HEK293 (cell line): ENCODE measurements around the gene IL17REL.

Source experiments
- CTCF ChIA-PET: fragments of 350-600 bp; formaldehyde crosslinking; extraction: SDS; loops from one replicate; lab custom pipeline; 2021; ENCODE audit warnings: antibody characterized with exemption; lab: Yijun Ruan, JAX
- POLR2A ChIA-PET: fragments of 300-600 bp; formaldehyde crosslinking; extraction: SDS; loops from one replicate; lab custom pipeline; 2020; ENCODE audit warnings: antibody characterized with exemption, inconsistent platforms; lab: Yijun Ruan, JAX
- H3K27ac ChIP-seq: fragments of 200-500 bp; sonication (Bioruptor generic); 2 replicates; pipeline ENCODE4 v1.5.1; 2014; ENCODE audit warnings: low read depth, low read length, control low read depth, inconsistent platforms; ENCODE audit errors: extremely low read depth
- H3K36me3 ChIP-seq, 2 experiments: fragments of 200-500 bp in 1 of 2; sonication (Bioruptor generic) in 1 of 2; 1 replicate in 1 of 2; 2 replicates in 1 of 2; pipeline ENCODE4 v1.5.1; 2014 to 2017; ENCODE audit warnings: inconsistent platforms in 2 of 2, low read length in 2 of 2; ENCODE audit not compliant: control insufficient read depth in 2 of 2, insufficient read depth in 1 of 2
- H3K4me1 ChIP-seq: fragments of 200-500 bp; sonication (Bioruptor generic); 2 replicates; pipeline ENCODE4 v1.5.1; 2014; ENCODE audit warnings: mild to moderate bottlenecking, low read length, inconsistent platforms; ENCODE audit not compliant: control insufficient read depth, insufficient read depth
- H3K4me3 ChIP-seq: 2 replicates; pipeline ENCODE4 v1.5.1; 2011; ENCODE audit warnings: low read depth, mild to moderate bottlenecking, control low read depth, low read length, moderate library complexity
- H3K9me3 ChIP-seq: fragments of 200-500 bp; sonication (Bioruptor generic); 2 replicates; pipeline ENCODE4 v1.5.1; 2014; ENCODE audit warnings: low read depth, low read length, inconsistent platforms; ENCODE audit not compliant: control insufficient read depth, insufficient read depth
- AEBP2 ChIP-seq: fragments of 450-650 bp; formaldehyde crosslinking; IDR thresholded peaks from 2 replicates; pipeline ENCODE4 v1.5.1; 2016; ENCODE audit warnings: missing biosample characterization, missing genetic modification characterization, borderline replicate concordance
- GFI1B ChIP-seq: fragments of 450-650 bp; formaldehyde crosslinking; IDR thresholded peaks from 2 replicates; pipeline ENCODE4 v1.5.1; 2016; ENCODE audit warnings: missing biosample characterization, missing genetic modification characterization
- KLF16 ChIP-seq: fragments of 450-650 bp; formaldehyde crosslinking; IDR thresholded peaks from 2 replicates; pipeline ENCODE4 v1.5.1; 2017; ENCODE audit warnings: missing biosample characterization, missing genetic modification characterization
- SCRT2 ChIP-seq: fragments of 450-650 bp; formaldehyde crosslinking; IDR thresholded peaks from 2 replicates; pipeline ENCODE4 v1.5.1; 2016; ENCODE audit warnings: missing biosample characterization, missing genetic modification characterization
- TCF7L2 ChIP-seq: IDR thresholded peaks from 2 replicates; pipeline ENCODE4 v1.6.1; 2011; ENCODE audit warnings: low read depth, mild to moderate bottlenecking, inconsistent platforms, low read length, moderate library complexity, borderline replicate concordance
- TRIM28 ChIP-seq: IDR thresholded peaks from 2 replicates; pipeline ENCODE4 v1.6.1; 2011; ENCODE audit warnings: low read length, control low read depth, borderline replicate concordance
- ZBTB49 ChIP-seq: fragments of 450-650 bp; formaldehyde crosslinking; IDR thresholded peaks from 2 replicates; pipeline ENCODE4 v1.5.1; 2016; ENCODE audit warnings: missing biosample characterization, missing genetic modification characterization, low read depth
- ZFHX2 ChIP-seq: fragments of 450-650 bp; formaldehyde crosslinking; conservative IDR thresholded peaks from 2 replicates; pipeline ENCODE4 v1.5.1; 2016; ENCODE audit warnings: missing biosample characterization, missing genetic modification characterization
- ZIC2 ChIP-seq: fragments of 450-650 bp; formaldehyde crosslinking; IDR thresholded peaks from 2 replicates; pipeline ENCODE4 v1.5.1; 2016; ENCODE audit warnings: missing biosample characterization, missing genetic modification characterization
- ZNF138 ChIP-seq: fragments of 450-650 bp; formaldehyde crosslinking; IDR thresholded peaks from 2 replicates; pipeline ENCODE4 v1.5.1; 2016; ENCODE audit warnings: missing biosample characterization, missing genetic modification characterization, borderline replicate concordance
- ZNF16 ChIP-seq: fragments of 450-650 bp; formaldehyde crosslinking; IDR thresholded peaks from 2 replicates; pipeline ENCODE4 v1.5.1; 2016; ENCODE audit warnings: low read depth, missing biosample characterization, missing genetic modification characterization
- ZNF169 ChIP-seq: fragments of 450-650 bp; formaldehyde crosslinking; IDR thresholded peaks from 2 replicates; pipeline ENCODE4 v1.5.1; 2016; ENCODE audit warnings: missing biosample characterization, missing genetic modification characterization
- ZNF2 ChIP-seq: fragments of 450-650 bp; formaldehyde crosslinking; IDR thresholded peaks from 2 replicates; pipeline ENCODE4 v1.5.1; 2016; ENCODE audit warnings: missing biosample characterization, missing genetic modification characterization
- ZNF473 ChIP-seq: fragments of 450-650 bp; formaldehyde crosslinking; IDR thresholded peaks from 2 replicates; pipeline ENCODE4 v1.5.1; 2017; ENCODE audit warnings: missing biosample characterization, missing genetic modification characterization
- ZNF544 ChIP-seq: fragments of 450-650 bp; formaldehyde crosslinking; IDR thresholded peaks from 2 replicates; pipeline ENCODE4 v1.5.0; 2017; ENCODE audit warnings: missing biosample characterization, missing genetic modification characterization
- ZNF654 ChIP-seq: fragments of 450-650 bp; formaldehyde crosslinking; IDR thresholded peaks from 2 replicates; pipeline ENCODE4 v1.5.1; 2016; ENCODE audit warnings: low read depth, missing biosample characterization, missing genetic modification characterization
- ZNF664 ChIP-seq: fragments of 450-650 bp; formaldehyde crosslinking; IDR thresholded peaks from 2 replicates; pipeline ENCODE4 v1.5.1; 2016; ENCODE audit warnings: missing biosample characterization, missing genetic modification characterization
- ZNF791 ChIP-seq: fragments of 450-650 bp; formaldehyde crosslinking; IDR thresholded peaks from 2 replicates; pipeline ENCODE4 v1.5.1; 2016; ENCODE audit warnings: missing biosample characterization, missing genetic modification characterization
- ZNF792 ChIP-seq: fragments of 450-650 bp; formaldehyde crosslinking; IDR thresholded peaks from 2 replicates; pipeline ENCODE4 v1.5.1; 2016; ENCODE audit warnings: missing biosample characterization, missing genetic modification characterization
- ZSCAN18 ChIP-seq: fragments of 450-650 bp; formaldehyde crosslinking; IDR thresholded peaks from 2 replicates; pipeline ENCODE4 v1.5.1; 2016; ENCODE audit warnings: missing biosample characterization, missing genetic modification characterization
- TF ChIP-seq, protein P1 (sequence below): fragments of 450-650 bp; formaldehyde crosslinking; conservative IDR thresholded peaks from 2 replicates; pipeline ENCODE4 v1.5.1; 2016; ENCODE audit warnings: low read depth, missing biosample characterization, missing genetic modification characterization
- TF ChIP-seq, protein P2 (sequence below): fragments of 450-650 bp; IDR thresholded peaks from 2 replicates; pipeline ENCODE4 v1.5.1; 2018; ENCODE audit warnings: missing biosample characterization, mild to moderate bottlenecking, missing genetic modification characterization

IL17REL gene

DNA sequence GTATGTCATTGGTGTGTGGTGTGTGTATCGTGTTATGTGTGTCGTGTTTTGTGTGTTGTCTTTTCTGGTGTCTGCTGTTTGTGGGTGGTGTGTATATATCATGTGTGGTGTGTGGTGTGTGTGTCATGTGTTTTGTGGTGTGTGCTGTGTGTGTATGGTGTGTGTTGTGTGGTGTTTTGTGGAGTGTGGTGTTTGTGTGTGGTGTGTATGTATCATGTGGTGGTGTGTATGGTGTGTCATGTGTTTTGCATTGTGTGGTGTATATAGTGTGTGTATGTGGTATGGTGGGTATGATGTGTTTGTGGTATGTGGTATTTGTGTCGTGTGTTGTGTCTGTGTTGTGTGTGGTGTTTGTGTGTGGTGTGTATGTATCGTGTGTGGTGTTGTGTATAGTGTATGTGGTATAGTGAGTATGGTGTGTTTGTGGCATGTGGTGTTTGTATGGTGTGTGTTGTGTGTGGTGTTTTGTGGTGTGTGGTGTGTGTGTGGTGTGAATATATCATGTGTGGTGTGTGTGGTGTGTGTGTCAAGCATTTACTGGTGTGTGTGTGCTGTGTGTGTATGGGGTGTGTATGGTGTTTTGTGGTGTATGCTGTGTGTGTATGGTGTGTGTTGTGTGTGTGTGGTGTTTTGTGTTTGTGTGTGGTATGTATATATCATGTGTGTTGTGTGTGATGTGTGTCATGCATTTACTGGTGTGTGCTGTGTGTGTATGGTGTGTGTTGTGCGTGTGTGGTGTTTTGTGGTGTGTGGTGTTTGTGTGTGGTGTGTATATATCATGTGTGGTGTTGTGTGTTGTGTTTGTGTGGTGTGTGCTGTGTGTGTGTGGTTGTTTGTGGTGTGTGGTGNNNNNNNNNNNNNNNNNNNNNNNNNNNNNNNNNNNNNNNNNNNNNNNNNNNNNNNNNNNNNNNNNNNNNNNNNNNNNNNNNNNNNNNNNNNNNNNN lies 39.3 kb downstream of the IL17REL start (continued):
- TF ChIP-seq ZNF792 (no peak), TCF7L2 (no peak), AEBP2 (tag by site-specific recombination) (peak; percentile 1; the same call in 1 of the 2 replicates), ZNF664 (no peak)
- TF ChIP-seq, all 188 proteins: peak for 32

GRCh38 chr22:49972163-49973017 lies 40.2 kb downstream of the IL17REL start:
- Histone ChIP-seq H3K4me1 (peaks cover 3% of the 10 kb centered on the region; the same call in 1 of the 2 replicates), H3K4me3 (no peak overlapping the region), H3K27ac (no peak overlapping the region), H3K36me3 (peaks cover 0 to 2% of the 10 kb centered on the region in 2 experiments; a peak in 1 of 3 replicates), H3K9me3 (no peaks in the 10 kb centered on the region)
- ChIA-PET POLR2A (interaction anchor here (0.9 kb wide), 1 partner anchor 10 kb away, joined by 6 read pairs; no protein-coding TSS in a partner anchor), CTCF (no interaction called here)
- TF ChIP-seq ZNF654 (tag by site-specific recombination), result no peak
- 0 out of 2 replicates have a peak, but pooled peaks have one; percentile 17 for TF ChIP-seq ZNF2
- TF ChIP-seq, protein P1, sequence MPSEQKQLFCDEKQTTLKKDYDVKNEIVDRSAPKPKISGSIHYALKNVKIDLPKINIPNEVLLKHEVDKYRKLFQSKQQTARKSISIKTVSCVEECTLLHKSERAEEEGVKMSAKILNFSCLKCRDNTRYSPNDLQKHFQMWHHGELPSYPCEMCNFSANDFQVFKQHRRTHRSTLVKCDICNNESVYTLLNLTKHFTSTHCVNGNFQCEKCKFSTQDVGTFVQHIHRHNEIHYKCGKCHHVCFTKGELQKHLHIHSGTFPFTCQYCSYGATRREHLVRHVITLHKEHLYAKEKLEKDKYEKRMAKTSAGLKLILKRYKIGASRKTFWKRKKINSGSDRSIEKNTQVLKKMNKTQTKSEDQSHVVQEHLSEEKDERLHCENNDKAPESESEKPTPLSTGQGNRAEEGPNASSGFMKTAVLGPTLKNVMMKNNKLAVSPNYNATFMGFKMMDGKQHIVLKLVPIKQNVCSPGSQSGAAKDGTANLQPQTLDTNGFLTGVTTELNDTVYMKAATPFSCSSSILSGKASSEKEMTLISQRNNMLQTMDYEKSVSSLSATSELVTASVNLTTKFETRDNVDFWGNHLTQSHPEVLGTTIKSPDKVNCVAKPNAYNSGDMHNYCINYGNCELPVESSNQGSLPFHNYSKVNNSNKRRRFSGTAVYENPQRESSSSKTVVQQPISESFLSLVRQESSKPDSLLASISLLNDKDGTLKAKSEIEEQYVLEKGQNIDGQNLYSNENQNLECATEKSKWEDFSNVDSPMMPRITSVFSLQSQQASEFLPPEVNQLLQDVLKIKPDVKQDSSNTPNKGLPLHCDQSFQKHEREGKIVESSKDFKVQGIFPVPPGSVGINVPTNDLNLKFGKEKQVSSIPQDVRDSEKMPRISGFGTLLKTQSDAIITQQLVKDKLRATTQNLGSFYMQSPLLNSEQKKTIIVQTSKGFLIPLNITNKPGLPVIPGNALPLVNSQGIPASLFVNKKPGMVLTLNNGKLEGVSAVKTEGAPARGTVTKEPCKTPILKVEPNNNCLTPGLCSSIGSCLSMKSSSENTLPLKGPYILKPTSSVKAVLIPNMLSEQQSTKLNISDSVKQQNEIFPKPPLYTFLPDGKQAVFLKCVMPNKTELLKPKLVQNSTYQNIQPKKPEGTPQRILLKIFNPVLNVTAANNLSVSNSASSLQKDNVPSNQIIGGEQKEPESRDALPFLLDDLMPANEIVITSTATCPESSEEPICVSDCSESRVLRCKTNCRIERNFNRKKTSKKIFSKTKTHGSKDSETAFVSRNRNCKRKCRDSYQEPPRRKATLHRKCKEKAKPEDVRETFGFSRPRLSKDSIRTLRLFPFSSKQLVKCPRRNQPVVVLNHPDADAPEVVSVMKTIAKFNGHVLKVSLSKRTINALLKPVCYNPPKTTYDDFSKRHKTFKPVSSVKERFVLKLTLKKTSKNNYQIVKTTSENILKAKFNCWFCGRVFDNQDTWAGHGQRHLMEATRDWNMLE (tag by site-specific recombination), result no peak
- TF ChIP-seq TRIM28, result no peak
- no peak for TF ChIP-seq ZNF169 (tag by site-specific recombination)
- TF ChIP-seq ZNF791 (tag by site-specific recombination), result no peak
- TF ChIP-seq ZFHX2, result peak; percentile 68
- TF ChIP-seq GFI1B (tag by site-specific recombination), result no peak
- TF ChIP-seq ZNF16, result no peak; the same call in 1 of the 2 replicates
- TF ChIP-seq SCRT2 (tag by site-specific recombination), result no peak
- 0 out of 2 replicates have a peak, but pooled peaks have one; percentile 46 for TF ChIP-seq ZSCAN18 (tag by site-specific recombination)
- no peak for TF ChIP-seq KLF16
- no peak for TF ChIP-seq ZBTB49 (tag by site-specific recombination)
- TF ChIP-seq ZIC2 (tag by site-specific recombination), result no peak
- TF ChIP-seq ZNF473 (tag by site-specific recombination), result no peak
- TF ChIP-seq, protein P2, sequence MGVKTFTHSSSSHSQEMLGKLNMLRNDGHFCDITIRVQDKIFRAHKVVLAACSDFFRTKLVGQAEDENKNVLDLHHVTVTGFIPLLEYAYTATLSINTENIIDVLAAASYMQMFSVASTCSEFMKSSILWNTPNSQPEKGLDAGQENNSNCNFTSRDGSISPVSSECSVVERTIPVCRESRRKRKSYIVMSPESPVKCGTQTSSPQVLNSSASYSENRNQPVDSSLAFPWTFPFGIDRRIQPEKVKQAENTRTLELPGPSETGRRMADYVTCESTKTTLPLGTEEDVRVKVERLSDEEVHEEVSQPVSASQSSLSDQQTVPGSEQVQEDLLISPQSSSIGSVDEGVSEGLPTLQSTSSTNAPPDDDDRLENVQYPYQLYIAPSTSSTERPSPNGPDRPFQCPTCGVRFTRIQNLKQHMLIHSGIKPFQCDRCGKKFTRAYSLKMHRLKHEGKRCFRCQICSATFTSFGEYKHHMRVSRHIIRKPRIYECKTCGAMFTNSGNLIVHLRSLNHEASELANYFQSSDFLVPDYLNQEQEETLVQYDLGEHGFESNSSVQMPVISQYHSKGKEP (tag by site-specific recombination), result no peak
- TF ChIP-seq ZNF138 (tag by site-specific recombination), result no peak
- no peak; the same call in 1 of the 2 replicates for TF ChIP-seq ZNF544 (tag by site-specific recombination)
